ENCODE data around the gene AADAC. TPM values are rescaled to one million over a fixed set of nuclear protein-coding genes. Genes with fewer than 3 reads are reported as not detected.
A peak's percentile ranks its signal among the peaks of the same experiment; 100 is the strongest.
"Not testable (repeated sequence)": the region's sequence is repeated elsewhere in the genome, so short reads cannot be mapped to it uniquely, and the experiment has no call there.

The AADAC gene
- total RNA-seq, 1 experiment from 2014 or later: not detected

DNA sequence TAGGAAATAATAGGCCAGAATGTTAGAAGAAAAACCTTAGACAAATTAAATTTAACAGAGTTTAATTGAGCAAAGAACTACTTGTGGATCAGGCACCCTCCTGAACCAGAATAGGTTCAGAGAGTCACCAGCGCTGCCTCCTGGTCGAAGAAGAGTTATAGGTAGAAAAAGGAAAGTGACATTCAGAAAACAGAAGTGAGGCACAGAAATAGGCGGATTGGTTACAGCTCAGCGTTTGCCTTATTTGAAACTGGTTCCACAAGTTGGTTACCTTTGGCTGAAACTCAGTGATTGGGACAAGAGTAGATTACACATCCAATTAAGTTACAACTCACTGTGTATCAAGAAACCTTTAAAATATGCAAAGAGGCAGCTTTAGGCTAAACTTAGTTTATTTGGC lies 4.4 kb downstream of the AADAC start:
- no peak overlapping the region for H3K27ac ChIP-seq
- no peaks in the 10 kb centered on the region for H3K36me3 ChIP-seq
- no peaks in the 10 kb centered on the region for H3K4me1 ChIP-seq
- no peaks in the 10 kb centered on the region for H3K27me3 ChIP-seq
- H3K9me3 ChIP-seq (replicated peaks): no peaks in the 10 kb centered on the region
- no peak overlapping the region for H3K4me3 ChIP-seq
- DNase-seq: no peak

- Histone ChIP-seq H3K27ac (no peak overlapping the region), H3K4me1 (no peaks in the 10 kb centered on the region), H3K27me3 (no peaks in the 10 kb centered on the region), H3K9me3 (replicated peaks) (no peaks in the 10 kb centered on the region), H3K36me3 (no peaks in the 10 kb centered on the region), H3K4me3 (no peak overlapping the region)
- DNase-seq: no peak
Measured at GRCh38 chr3:151819910-151820309, 6.0 kb downstream of the AADAC start.

- no peaks in the 10 kb centered on the region for H3K9me3 ChIP-seq (replicated peaks)
- no peaks in the 10 kb centered on the region for H3K36me3 ChIP-seq
- H3K27me3 ChIP-seq: no peaks in the 10 kb centered on the region
- H3K4me3 ChIP-seq: no peak overlapping the region
- no peak overlapping the region for H3K27ac ChIP-seq
- H3K4me1 ChIP-seq: no peaks in the 10 kb centered on the region
- no peak for DNase-seq
Measured at GRCh38 chr3:151827816-151828215, 13.9 kb downstream of the AADAC start.

GRCh38 chr3:151835751-151836525 lies 22.0 kb downstream of the AADAC start:
- DNase-seq: peak; percentile 44 to 68
- H3K27ac ChIP-seq: no peak overlapping the region

GRCh38 chr3:151837057-151837456 lies 23.1 kb downstream of the AADAC start:
- H3K27me3 ChIP-seq: no peaks in the 10 kb centered on the region
- no peaks in the 10 kb centered on the region for H3K36me3 ChIP-seq
- H3K9me3 ChIP-seq (replicated peaks): no peaks in the 10 kb centered on the region
- peak overlapping the region; percentile 38 for H3K27ac ChIP-seq
- H3K4me3 ChIP-seq: no peak overlapping the region
- H3K4me1 ChIP-seq: peaks cover 21% of the 10 kb centered on the region
- peak; percentile 18 to 50 for DNase-seq

More at GRCh38 chr3:151835751-151836525, 22.0 kb downstream of the AADAC start:
- Histone ChIP-seq H3K36me3 (no peaks in the 10 kb centered on the region), H3K4me3 (no peak overlapping the region), H3K27me3 (no peaks in the 10 kb centered on the region), H3K4me1 (peaks cover 21% of the 10 kb centered on the region), H3K9me3 (replicated peaks) (no peaks in the 10 kb centered on the region)

- peak; percentile 13 to 62 for DNase-seq
- H3K9me3 ChIP-seq (replicated peaks): no peaks in the 10 kb centered on the region
- peaks cover 27% of the 10 kb centered on the region for H3K4me1 ChIP-seq
- no peak overlapping the region for H3K4me3 ChIP-seq
- no peaks in the 10 kb centered on the region for H3K36me3 ChIP-seq
- H3K27ac ChIP-seq: no peak overlapping the region
- no peaks in the 10 kb centered on the region for H3K27me3 ChIP-seq
Measured at GRCh38 chr3:151838574-151839312, 24.8 kb downstream of the AADAC start.

- DNase-seq: no peak
- Histone ChIP-seq H3K27me3 (no peaks in the 10 kb centered on the region), H3K27ac (no peak overlapping the region), H3K4me1 (peaks cover 28% of the 10 kb centered on the region), H3K36me3 (no peaks in the 10 kb centered on the region), H3K4me3 (no peak overlapping the region), H3K9me3 (replicated peaks) (no peaks in the 10 kb centered on the region)
Measured at GRCh38 chr3:151839313-151839631, 25.4 kb downstream of the AADAC start.

DNA sequence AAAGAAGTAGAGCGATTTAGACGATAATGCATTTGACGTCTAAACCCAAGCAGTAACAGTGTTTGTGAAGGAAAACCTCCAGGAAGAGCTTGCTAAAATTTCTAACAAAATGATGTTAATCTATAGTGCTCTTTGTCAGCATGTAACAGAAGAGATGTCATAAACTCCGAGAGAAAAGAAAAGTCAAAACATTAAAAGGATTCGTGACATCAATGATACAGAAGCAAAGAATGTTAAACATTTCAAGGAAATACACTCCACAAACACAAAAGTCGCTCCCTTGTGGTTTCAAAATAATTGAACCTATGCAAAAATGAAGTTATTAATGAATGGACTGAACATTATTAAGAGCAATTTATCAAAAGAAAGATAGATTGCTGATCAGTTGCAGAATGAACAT lies 27.9 kb downstream of the AADAC start:
- no peaks in the 10 kb centered on the region for H3K36me3 ChIP-seq
- H3K9me3 ChIP-seq (replicated peaks): no peaks in the 10 kb centered on the region
- peaks cover 16% of the 10 kb centered on the region for H3K4me1 ChIP-seq
- no peak for DNase-seq
- no peaks in the 10 kb centered on the region for H3K27me3 ChIP-seq
- H3K4me3 ChIP-seq: no peak overlapping the region
- H3K27ac ChIP-seq: no peak overlapping the region

GRCh38 chr3:151843275-151843674 lies 29.4 kb downstream of the AADAC start:
- H3K9me3 ChIP-seq (replicated peaks): no peaks in the 10 kb centered on the region
- H3K27me3 ChIP-seq: no peaks in the 10 kb centered on the region
- no peak overlapping the region for H3K4me3 ChIP-seq
- H3K36me3 ChIP-seq: no peaks in the 10 kb centered on the region
- DNase-seq: peak in 1 of 2 experiments; percentile 56
- peak overlapping the region; percentile 24 for H3K27ac ChIP-seq
- peaks cover 7% of the 10 kb centered on the region; the same call in 1 of the 2 replicates for H3K4me1 ChIP-seq

DNA sequence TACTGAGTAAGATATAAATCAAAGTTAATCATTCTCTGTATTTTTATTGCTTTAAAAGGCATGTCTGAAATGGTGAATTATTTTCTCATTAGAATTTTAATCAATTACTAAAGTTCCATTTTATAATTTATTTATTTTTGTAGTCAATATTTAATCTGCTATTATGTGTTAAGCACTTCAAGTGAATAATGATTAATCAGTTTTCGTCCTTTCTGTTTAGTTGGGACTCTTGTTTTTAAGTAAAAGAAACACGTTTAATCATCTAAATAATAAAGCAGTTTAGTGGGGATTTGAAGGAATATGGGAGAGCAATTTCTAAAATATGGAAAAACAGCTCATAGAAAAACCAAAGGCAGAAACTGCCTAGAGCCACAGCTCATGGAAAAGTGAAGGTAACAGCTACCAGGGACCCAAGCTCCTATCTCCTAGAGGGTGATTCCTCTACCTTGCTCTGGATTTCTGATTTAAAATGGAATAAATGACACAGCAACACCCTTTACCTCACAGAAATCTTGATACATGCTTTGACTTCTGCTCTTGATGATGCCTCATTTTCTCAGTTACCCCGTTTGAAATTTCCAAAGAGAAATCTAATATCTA lies 31.5 kb downstream of the AADAC start:
- Histone ChIP-seq H3K27ac (no peak overlapping the region), H3K36me3 (no peaks in the 10 kb centered on the region), H3K4me1 (peaks cover 7% of the 10 kb centered on the region; the same call in 1 of the 2 replicates), H3K9me3 (replicated peaks) (no peaks in the 10 kb centered on the region), H3K4me3 (no peak overlapping the region), H3K27me3 (no peaks in the 10 kb centered on the region)
- no peak for DNase-seq

DNA sequence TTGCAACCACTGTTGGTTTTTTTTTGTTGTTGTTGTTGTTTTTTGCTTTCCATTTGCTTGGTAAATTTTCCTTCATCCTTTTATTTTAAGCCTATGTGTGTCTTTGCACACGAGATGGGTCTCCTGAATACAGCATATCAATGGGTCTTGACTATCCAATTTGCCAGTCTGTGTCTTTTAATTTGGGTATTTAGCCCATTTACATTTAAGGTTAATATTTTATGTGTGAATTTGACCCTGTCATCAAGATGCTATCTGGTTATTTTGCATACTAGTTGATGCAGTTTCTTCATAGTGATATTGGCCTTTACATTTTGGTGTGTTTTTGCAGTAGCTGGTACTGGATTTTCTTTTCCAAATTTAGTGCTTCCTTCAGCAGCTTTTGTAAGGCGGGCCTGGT lies 36.1 kb downstream of the AADAC start:
- not testable (repeated sequence) for H3K36me3 ChIP-seq; H3K9me3 ChIP-seq (replicated peaks); H3K4me1 ChIP-seq; H3K4me3 ChIP-seq; H3K27ac ChIP-seq; DNase-seq; H3K27me3 ChIP-seq

DNA sequence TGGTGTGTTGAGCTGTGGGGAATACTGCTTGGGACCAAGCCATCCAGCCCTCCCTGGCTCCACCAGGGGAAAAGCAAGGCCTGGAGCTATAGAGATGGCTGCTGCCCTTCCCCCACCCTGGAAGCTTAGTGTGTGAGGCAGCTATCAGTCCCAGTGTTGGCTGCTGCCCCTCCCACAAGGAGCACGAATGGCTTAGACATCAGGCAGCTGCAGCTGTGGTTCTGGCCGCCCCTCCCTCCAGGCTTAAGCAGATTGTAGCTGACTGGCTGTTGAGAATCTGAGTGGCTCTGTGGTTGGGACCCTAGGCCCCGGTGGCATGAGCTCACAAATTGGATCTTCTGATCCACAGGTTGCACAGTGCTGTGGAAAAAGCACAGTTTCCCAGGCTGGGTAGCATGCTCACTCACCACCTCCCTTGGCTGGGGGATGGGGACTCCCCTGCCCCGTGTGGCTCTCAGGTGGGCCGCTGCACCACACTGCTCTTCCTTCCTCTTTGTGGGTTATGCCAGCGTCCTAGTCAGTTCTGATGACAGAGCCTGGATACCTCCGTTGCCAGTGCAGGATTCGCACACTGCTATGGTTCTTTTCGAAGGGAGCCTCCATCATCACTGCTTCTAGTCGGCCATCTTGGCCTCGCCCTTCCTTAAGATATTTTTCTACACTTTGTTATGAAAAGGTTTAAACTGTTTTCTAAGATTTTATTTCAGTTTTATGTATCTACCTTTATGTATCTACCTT lies 38.3 kb downstream of the AADAC start:
- H3K4me3 ChIP-seq: no peak overlapping the region
- H3K9me3 ChIP-seq (replicated peaks): no peaks in the 10 kb centered on the region
- no peak overlapping the region for H3K27ac ChIP-seq
- DNase-seq: peak; percentile 60 to 73
- no peaks in the 10 kb centered on the region for H3K36me3 ChIP-seq
- no peaks in the 10 kb centered on the region for H3K27me3 ChIP-seq
- H3K4me1 ChIP-seq: peaks cover 3% of the 10 kb centered on the region; the same call in 1 of the 2 replicates

DNA sequence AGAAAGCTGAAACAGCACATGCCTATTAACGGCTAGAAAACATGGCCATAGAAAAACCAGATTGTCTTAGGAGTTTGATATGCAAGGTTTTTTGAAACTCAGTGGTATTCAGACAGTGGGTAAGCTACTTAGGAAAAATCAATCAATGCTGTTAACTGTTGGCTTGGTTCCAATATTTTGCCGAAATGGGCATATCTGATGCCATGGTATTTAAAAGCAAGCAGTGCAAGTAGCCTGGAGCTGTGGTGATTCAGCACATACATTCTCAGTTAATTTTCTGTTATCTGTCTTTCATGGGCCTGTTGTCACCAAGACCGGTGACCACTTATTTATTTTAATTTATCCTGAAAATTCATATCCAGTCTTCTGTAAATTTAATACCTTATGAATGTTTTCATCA lies 42.2 kb downstream of the AADAC start:
- Histone ChIP-seq H3K36me3 (no peaks in the 10 kb centered on the region), H3K27ac (no peak overlapping the region), H3K27me3 (no peaks in the 10 kb centered on the region), H3K4me1 (peaks cover 3% of the 10 kb centered on the region; the same call in 1 of the 2 replicates), H3K9me3 (replicated peaks) (no peaks in the 10 kb centered on the region), H3K4me3 (no peak overlapping the region)
- DNase-seq: no peak

DNA sequence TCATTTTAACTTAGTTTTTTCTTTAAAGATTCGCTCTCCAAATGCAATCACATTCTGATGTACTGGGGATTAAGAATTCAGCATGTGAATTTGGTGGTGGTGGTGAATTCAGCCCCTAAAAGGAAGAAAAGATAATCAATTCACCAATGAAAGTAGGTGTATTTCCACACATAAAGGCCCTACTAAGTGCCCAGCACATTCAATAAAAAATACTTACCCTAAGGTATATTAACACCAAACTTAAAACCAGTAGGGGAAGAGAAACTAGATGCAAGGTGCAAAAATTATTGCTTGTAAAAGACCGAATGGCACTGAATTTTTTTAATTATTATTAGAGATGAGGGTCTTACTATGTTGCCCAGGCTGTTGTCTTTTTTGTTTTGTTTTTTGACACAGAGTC lies 42.7 kb downstream of the AADAC start:
- Histone ChIP-seq H3K4me3 (no peak overlapping the region), H3K27me3 (no peaks in the 10 kb centered on the region)

More for the DNA sequence above, 42.7 kb downstream of the AADAC start:
- no peak for DNase-seq
- H3K27ac ChIP-seq: no peak overlapping the region
- peaks cover 3% of the 10 kb centered on the region; the same call in 1 of the 2 replicates for H3K4me1 ChIP-seq
- no peaks in the 10 kb centered on the region for H3K9me3 ChIP-seq (replicated peaks)
- H3K36me3 ChIP-seq: no peaks in the 10 kb centered on the region

Measured in SJCRH30 (cell line).